Measurements from ENCODE around the gene WDR41. TPM values are rescaled to one million over a fixed set of nuclear protein-coding genes. Genes with fewer than 3 reads are reported as not detected.

The WDR41 gene
- total and polyA plus RNA-seq, 9 of the 15 experiments (the other 6 are each of a cell fraction or from before 2014, with no cell fraction given), result 33.6 to 67.2 (median 55.5) TPM

GRCh38 chr5:77431719-77432118 is 60.4 kb downstream of the WDR41 start:
- H3K27me3 ChIP-seq (ENCODE audit: control insufficient read depth in 2 of 2, insufficient read depth in 2 of 2, low read length in 2 of 2), result no peaks in the 10 kb centered on the region
- no peak overlapping the region for H3K4me3 ChIP-seq
- H3K4me2 ChIP-seq (ENCODE audit: insufficient read depth, low read length), result no peak overlapping the region
- H3K9me1 ChIP-seq (ENCODE audit: control insufficient read depth, insufficient read depth, low read length), result no peaks in the 10 kb centered on the region
- H4K20me1 ChIP-seq (replicated peaks; ENCODE audit: control insufficient read depth, insufficient read depth, low read length), result no peaks in the 10 kb centered on the region
- TF ChIP-seq ETS2 (tag; IDR thresholded peaks at IDR 0.05; ENCODE audit: borderline replicate concordance, poor library complexity, severe bottlenecking), result no peak
- no peak for TF ChIP-seq TEAD4 (IDR thresholded peaks at IDR 0.05; ENCODE audit: low read length)
- no peak for TF ChIP-seq TEAD4 (CRISPR knock-in tag; IDR thresholded peaks at IDR 0.05; ENCODE audit: borderline replicate concordance)
- TF ChIP-seq THAP7 (CRISPR knock-in tag; IDR thresholded peaks at IDR 0.05), result no peak
- TF ChIP-seq GATAD2A (IDR thresholded peaks at IDR 0.05), result no peak
- no peak for TF ChIP-seq CSDE1 (IDR thresholded peaks at IDR 0.05)
- TF ChIP-seq RBBP5 (IDR thresholded peaks at IDR 0.05; ENCODE audit: borderline replicate concordance, insufficient read depth, low read length, poor library complexity, severe bottlenecking), result no peak
- no peak for TF ChIP-seq ZNF668 (CRISPR knock-in tag; IDR thresholded peaks at IDR 0.05)
- no peak for TF ChIP-seq POLR3G (IDR thresholded peaks at IDR 0.05; ENCODE audit: extremely low read depth, insufficient read length, insufficient replicate concordance)
- TF ChIP-seq CREM (IDR thresholded peaks at IDR 0.05; ENCODE audit: low read depth), result no peak
- TF ChIP-seq NR2F6 (CRISPR knock-in tag; IDR thresholded peaks at IDR 0.05), result no peak
- no peak for TF ChIP-seq KLF13 (tag; IDR thresholded peaks at IDR 0.05; ENCODE audit: borderline replicate concordance, low read depth)
- no peak for TF ChIP-seq E2F3 (CRISPR knock-in tag; IDR thresholded peaks at IDR 0.05)
- no peak for TF ChIP-seq ATF6 (CRISPR knock-in tag; IDR thresholded peaks at IDR 0.05)
- no peak for TF ChIP-seq ZFP30 (CRISPR knock-in tag; IDR thresholded peaks at IDR 0.05; ENCODE audit: borderline replicate concordance)
- no peak for TF ChIP-seq ESRRB (CRISPR knock-in tag; IDR thresholded peaks at IDR 0.05; ENCODE audit: borderline replicate concordance)
- no peak for TF ChIP-seq POLR2H (tag; IDR thresholded peaks at IDR 0.05; ENCODE audit: low read depth)
- no peaks in the 10 kb centered on the region for H3K4me1 ChIP-seq (replicated peaks in 1 of 2; ENCODE audit: control insufficient read depth in 2 of 2, insufficient read depth in 2 of 2, low read length in 2 of 2)
- ChIA-PET POLR2A (interaction anchor here (0.6 kb wide), 1 partner anchor 114 kb away, joined by 3 read pairs; no protein-coding TSS in a partner anchor), CTCF (ENCODE audit: low intra/inter-chr PET ratio) (no interaction called here)
- H3K36me3 ChIP-seq (ENCODE audit: control insufficient read depth, insufficient read depth, low read length), result peaks cover 27% of the 10 kb centered on the region; the same call in 2 of the 3 replicates
- in situ Hi-C loops (cut with MboI) (no loop called here), intact Hi-C loops (cut with micrococcal nuclease) (no loop called here)
- ATAC-seq (no peak), FAIRE-seq (no peak), DNase-seq (ENCODE audit: extremely low read depth in 1 of 4, low spot score in 3 of 4) (no peak)
- no peak overlapping the region for H3K27ac ChIP-seq (ENCODE audit: extremely low read depth, low read depth, low read length)
- no peak overlapping the region for H2AFZ ChIP-seq (ENCODE audit: low read depth, low read length)
- H3K79me2 ChIP-seq (ENCODE audit: control insufficient read depth, insufficient read depth, low read length), result no peaks in the 10 kb centered on the region
- H3K9me3 ChIP-seq (replicated peaks; ENCODE audit: control insufficient read depth, insufficient read depth, low read depth, low read length), result no peaks in the 10 kb centered on the region
- 85% methylated on average over 1 of the region's 1 CpG for WGBS (ENCODE audit: insufficient coverage, low coverage, missing lambda C conversion rate)
- no TSS peak for BruUV-seq (replicated peaks)
- no peak overlapping the region for H3K9ac ChIP-seq (ENCODE audit: insufficient read depth in 1 of 2, low read depth in 2 of 2, low read length in 2 of 2)

Data from K562 (cell line).